Measurements from ENCODE around the gene AKR1A1.
A peak's percentile ranks its signal among the peaks of the same experiment; 100 is the strongest.

Gene AKR1A1

DNA sequence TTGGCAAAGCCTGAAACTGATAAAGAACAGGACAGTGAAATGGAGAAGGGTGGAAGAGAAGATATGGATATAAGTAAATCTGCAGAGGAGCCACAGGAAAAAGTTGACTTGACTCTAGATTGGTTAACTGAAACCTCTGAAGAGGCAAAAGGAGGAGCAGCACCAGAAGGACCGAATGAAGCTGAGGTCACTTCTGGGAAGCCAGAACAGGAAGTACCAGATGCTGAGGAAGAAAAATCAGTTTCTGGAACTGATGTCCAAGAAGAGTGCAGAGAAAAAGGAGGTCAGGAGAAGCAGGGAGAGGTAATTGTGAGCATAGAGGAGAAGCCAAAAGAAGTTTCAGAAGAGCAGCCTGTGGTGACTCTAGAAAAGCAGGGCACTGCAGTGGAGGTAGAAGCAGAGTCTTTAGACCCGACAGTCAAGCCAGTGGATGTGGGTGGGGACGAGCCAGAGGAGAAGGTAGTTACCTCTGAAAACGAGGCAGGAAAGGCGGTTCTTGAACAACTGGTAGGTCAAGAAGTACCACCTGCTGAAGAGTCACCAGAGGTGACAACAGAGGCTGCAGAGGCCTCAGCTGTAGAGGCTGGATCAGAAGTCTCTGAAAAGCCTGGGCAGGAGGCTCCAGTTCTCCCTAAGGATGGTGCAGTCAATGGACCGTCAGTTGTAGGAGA, 56.9 kb downstream of the AKR1A1 start:
- FAIRE-seq: peak; percentile 6
- TF ChIP-seq POLR2A (IDR thresholded peaks at IDR 0.05; ENCODE audit: low read depth, low read length): no peak
- DNase-seq (ENCODE audit: insufficient read length, low spot score): no peak

DNA sequence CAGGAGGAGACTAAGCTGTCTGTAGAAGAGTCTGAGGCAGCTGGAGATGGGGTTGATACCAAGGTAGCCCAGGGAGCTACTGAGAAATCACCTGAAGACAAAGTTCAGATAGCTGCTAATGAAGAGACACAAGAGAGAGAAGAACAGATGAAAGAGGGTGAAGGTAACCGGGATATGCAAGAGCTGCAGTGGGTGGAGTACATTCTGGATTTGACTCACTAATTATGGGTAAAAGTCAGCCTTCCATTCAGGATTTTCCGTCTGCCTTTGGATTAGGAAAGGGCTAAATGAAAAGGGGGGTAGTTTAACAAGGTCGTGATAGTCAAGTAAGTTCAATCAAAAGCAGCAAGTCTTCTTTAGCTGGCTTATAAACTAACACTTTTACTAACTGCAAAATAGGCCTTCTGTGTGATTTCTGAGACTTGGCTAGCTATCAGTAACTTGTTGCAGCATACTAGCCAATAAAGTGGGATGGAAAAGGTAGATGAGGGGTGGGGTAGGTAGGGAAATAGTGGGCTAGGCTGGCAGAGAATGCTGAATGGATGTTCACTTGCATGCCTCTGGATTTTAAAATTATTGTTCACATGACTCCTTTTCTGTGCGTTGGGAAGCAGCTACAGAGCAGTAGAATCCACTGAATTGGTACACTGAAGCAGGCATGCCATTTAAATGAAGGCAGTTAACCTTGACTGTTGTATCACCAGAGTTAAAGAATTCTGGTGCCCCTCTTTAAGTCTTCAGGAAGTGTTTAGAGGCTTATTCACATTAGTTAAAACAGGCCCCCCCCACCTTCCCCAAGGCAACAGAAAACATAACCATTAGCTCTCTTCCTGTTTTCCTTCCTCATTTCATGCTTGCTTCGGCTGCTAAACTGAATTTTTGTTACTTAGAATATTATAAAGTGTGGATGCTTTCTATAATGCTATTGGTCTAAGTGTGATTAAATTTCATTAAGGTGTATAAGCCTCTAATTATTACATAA, 57.8 kb downstream of the AKR1A1 start:
- TF ChIP-seq POLR2A (IDR thresholded peaks at IDR 0.05; ENCODE audit: low read depth, low read length): no peak
- FAIRE-seq: no peak
- no peak for DNase-seq (ENCODE audit: insufficient read length, low spot score)

DNA sequence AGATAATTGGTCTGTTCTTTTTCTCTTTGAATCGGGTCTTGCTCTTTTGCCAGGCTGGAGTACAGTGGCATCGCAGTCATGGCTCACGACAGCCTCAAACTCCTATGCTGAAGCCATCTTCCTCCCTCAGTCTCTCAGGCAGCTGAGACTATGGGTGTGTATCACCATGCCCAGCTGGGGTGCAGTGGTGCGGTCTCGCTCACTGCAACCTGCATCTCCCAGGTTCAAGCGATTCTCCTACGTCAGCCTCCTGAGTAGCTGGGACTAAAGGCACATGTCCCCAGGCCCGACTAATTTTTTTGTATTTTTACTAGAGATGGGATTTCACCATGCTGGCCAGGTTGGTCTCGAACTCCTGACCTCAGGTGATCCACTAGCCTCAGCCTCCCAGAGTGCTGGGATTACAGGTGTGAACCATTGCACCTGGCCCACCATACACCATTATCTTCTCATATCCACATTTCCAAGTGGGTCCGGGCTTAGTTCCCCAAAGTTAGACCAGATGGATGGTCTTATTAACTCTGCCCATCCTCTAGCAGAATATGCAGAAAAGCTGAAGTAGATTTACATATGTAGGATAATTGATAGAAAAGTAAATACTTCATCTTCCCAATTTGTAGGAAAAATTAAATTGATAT, 60.1 kb downstream of the AKR1A1 start:
- FAIRE-seq (no peak), DNase-seq (ENCODE audit: insufficient read length, low spot score) (no peak)
- TF ChIP-seq POLR2A (IDR thresholded peaks at IDR 0.05; ENCODE audit: low read depth, low read length): no peak

DNA sequence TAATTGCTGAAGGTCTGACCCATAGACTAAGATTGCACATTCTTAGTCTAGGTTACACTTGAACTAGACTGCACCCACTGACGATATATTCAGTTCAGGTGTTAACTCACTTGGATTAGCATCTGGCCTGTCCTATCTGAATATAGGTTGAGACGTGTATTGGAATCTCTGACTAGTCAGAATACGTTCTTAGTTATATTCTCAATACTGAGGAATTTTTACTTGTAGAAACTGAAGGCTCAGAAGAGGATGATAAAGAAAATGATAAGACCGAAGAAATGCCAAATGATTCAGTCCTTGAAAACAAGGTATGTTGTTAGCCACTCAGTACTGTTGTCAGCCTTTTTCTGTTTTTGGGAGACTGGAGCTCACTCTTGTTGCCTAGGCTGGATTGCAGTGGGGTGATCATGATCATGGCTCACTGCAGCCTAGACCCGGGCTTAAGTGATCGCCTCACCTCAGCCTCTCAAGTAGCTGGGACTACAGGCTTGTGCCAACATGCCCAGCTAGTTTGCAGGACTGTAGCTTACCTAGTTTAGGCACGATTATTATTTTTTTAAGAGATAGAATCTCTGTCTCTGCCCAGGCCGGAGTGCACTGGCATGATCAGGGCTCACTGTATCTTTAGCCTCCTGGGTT, 62.4 kb downstream of the AKR1A1 start:
- FAIRE-seq (no peak), DNase-seq (ENCODE audit: insufficient read length, low spot score) (no peak)
- TF ChIP-seq POLR2A (IDR thresholded peaks at IDR 0.05; ENCODE audit: low read depth, low read length): no peak

DNA sequence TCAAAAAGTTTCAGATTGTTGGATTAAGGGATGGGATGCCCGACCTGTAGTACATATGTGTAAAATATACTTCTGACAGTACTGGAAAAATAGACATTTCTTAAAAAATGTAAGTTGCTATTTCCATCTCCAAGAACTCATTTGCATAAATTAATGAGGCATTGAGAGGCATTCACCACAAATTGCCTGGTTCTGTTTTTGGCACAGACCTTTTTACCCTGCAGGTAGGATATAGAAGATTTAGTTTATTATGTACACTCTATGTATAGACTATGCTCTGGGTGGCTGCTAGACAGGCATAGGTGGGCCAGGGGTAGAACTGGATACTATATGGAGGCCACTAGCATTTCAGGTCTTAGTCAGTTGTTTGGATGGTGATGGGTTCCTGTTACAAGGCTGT, 65.3 kb downstream of the AKR1A1 start:
- no peak for FAIRE-seq
- no peak for TF ChIP-seq POLR2A (IDR thresholded peaks at IDR 0.05; ENCODE audit: low read depth, low read length)
- no peak for DNase-seq (ENCODE audit: insufficient read length, low spot score)

DNA sequence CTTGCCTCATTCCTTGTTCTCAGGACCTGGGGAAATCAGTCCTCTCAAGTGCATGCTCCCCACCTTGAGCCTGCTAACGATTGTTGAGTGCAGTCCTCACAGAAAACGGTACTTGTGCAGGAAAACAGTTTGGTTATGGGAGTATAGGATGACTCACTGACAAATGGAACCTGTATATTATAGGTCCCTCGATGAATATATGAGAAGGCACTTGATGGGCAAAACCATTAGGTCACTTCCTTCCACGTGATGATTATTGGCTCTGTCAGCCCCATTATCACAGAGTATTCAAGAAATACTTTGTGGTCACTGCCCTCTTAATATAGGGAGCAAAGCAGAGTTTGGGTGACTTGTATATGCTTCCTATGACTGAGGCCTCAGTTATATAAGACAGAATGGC, 67.0 kb downstream of the AKR1A1 start:
- FAIRE-seq (no peak), DNase-seq (ENCODE audit: insufficient read length, low spot score) (peak; percentile 33)
- no peak for TF ChIP-seq POLR2A (IDR thresholded peaks at IDR 0.05; ENCODE audit: low read depth, low read length)

DNA sequence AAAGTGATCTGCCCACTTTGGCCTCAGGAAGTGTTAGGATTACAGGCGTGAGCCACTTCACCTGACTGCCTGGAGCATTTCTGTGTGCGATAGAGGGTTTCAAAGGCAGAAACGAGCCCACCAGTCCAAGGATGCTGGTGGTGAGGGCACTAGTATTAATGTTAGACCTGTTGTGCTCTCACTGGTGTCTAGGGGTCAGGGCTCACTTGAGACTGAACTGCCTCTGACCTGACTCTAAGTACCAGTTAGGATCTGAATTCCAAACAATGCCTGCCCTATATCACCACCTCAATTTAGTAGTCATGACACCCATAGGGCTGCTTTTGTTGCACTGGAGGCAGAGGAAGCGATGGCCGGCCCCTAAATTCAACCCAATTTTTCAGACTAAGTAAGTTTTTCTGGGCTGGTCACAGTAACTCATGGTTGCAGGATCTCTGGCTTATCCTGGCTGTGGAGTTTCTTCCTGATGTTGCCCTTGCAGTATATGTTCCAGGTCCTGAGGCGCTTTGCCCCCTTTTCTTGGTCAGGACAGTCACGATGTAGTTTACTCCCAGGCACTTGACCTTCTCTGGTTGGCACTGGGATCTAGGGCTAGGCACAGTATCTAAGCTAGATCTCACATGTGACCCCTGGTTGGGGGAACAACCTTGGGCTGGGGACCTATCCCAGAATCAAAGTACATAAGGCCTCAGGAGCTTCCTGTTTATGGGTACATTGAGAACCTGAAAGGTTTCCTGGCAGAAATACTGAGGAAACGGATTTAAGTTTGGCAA, 68.7 kb downstream of the AKR1A1 start:
- FAIRE-seq (no peak), DNase-seq (ENCODE audit: insufficient read length, low spot score) (no peak)
- TF ChIP-seq POLR2A (IDR thresholded peaks at IDR 0.05; ENCODE audit: low read depth, low read length): no peak

Data from H54 (cell line).